Loucy (cell line): ENCODE measurements around the gene TMEM178B.
"Not testable (repeated sequence)": the region's sequence is repeated elsewhere in the genome, so short reads cannot be mapped to it uniquely, and the experiment has no call there.

Experiments used
- H2AFZ ChIP-seq: fragments of 200-600 bp; sonication (generic); 2 replicates; pipeline ENCODE4 v1.6.0; 2016; ENCODE audit warnings: antibody characterized with exemption, mild to moderate bottlenecking, low read length, moderate library complexity
- H3F3A ChIP-seq: fragments of 200-600 bp; 2 replicates; pipeline ENCODE4 v1.6.0; 2016; ENCODE audit warnings: antibody characterized with exemption, low read depth, mild to moderate bottlenecking
- H3K27me3 ChIP-seq: fragments of 200-600 bp; sonication (generic); 2 replicates; pipeline ENCODE4 v1.6.1; 2014; ENCODE audit warnings: low read length, mild to moderate bottlenecking; ENCODE audit not compliant: insufficient read depth, poor library complexity, severe bottlenecking
- H3K36me3 ChIP-seq: fragments of 200-600 bp; sonication (generic); 2 replicates; pipeline ENCODE4 v1.6.1; 2016; ENCODE audit warnings: low read length; ENCODE audit not compliant: insufficient read depth
- H3K4me1 ChIP-seq: fragments of 200-600 bp; sonication (generic); 2 replicates; pipeline ENCODE4 v1.5.1; 2014; ENCODE audit warnings: low read length, mild to moderate bottlenecking; ENCODE audit not compliant: insufficient read depth, poor library complexity, severe bottlenecking
- H3K4me2 ChIP-seq: fragments of 200-600 bp; sonication (generic); 2 replicates; pipeline ENCODE4 v1.6.0; 2014; ENCODE audit warnings: antibody characterized with exemption, low read length, low read depth, mild to moderate bottlenecking; ENCODE audit not compliant: poor library complexity, severe bottlenecking
- H3K4me3 ChIP-seq: fragments of 200-600 bp; sonication (generic); 2 replicates; pipeline ENCODE4 v1.5.1; 2014; ENCODE audit warnings: low read length, mild to moderate bottlenecking, mixed read lengths; ENCODE audit not compliant: poor library complexity, severe bottlenecking
- H3K79me2 ChIP-seq: fragments of 200-600 bp; sonication (generic); 2 replicates; pipeline ENCODE4 v1.6.1; 2014; ENCODE audit warnings: low read length; ENCODE audit not compliant: insufficient read depth
- H3K9ac ChIP-seq: fragments of 200-600 bp; sonication (generic); 2 replicates; pipeline ENCODE4 v1.6.0; 2014; ENCODE audit warnings: mild to moderate bottlenecking, low read depth, low read length, moderate library complexity; ENCODE audit not compliant: poor library complexity, severe bottlenecking
- H3K9me2 ChIP-seq: fragments of 200-600 bp; sonication (generic); replicated peaks from 2 replicates; pipeline ENCODE4 v1.6.1; 2016; ENCODE audit warnings: low read depth, low read length, mixed read lengths
- H3K9me3 ChIP-seq: fragments of 200-600 bp; sonication (generic); 2 replicates; pipeline ENCODE4 v1.6.1; 2014; ENCODE audit warnings: mild to moderate bottlenecking, antibody characterized with exemption, low read length, low read depth; ENCODE audit not compliant: insufficient read depth
- H4K20me1 ChIP-seq: fragments of 200-600 bp; sonication (generic); 2 replicates; pipeline ENCODE4 v1.6.0; 2014; ENCODE audit warnings: antibody characterized with exemption, low read length, mild to moderate bottlenecking; ENCODE audit not compliant: insufficient read depth, poor library complexity, severe bottlenecking
- EZH2phosphoT487 ChIP-seq: fragments of 200-600 bp; IDR thresholded peaks from 2 replicates; pipeline ENCODE4 v1.6.1; 2018; ENCODE audit warnings: antibody characterized with exemption, mild to moderate bottlenecking, moderate library complexity, borderline replicate concordance
- TF ChIP-seq, protein P1 (sequence below): fragments of 200-600 bp; sonication (generic); conservative IDR thresholded peaks from 2 replicates; pipeline ENCODE4 v1.5.1; 2014; ENCODE audit warnings: mild to moderate bottlenecking, antibody characterized with exemption, low read length

Gene TMEM178B

DNA sequence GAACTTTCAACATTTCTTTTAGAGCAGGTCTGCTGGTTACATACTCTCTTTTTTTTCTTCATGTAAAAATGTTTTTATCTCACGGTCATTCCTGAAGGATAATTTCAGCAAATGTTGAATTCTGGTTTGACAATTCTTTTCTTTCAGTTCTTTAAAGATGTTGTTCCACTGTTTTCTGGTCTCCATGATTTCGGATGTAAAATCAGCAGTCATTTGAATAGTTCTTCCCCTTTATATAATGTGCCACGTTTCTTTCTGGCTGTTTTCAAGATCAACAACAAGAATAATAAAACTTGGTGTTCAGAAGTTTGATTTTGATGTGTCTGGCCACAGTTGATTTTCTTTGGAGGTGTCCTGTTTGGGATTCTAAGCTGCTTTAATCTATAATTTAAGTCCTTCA, 45.1 kb upstream of the TMEM178B start:
- no peak overlapping the region for H3K9ac ChIP-seq
- TF ChIP-seq, protein P1, sequence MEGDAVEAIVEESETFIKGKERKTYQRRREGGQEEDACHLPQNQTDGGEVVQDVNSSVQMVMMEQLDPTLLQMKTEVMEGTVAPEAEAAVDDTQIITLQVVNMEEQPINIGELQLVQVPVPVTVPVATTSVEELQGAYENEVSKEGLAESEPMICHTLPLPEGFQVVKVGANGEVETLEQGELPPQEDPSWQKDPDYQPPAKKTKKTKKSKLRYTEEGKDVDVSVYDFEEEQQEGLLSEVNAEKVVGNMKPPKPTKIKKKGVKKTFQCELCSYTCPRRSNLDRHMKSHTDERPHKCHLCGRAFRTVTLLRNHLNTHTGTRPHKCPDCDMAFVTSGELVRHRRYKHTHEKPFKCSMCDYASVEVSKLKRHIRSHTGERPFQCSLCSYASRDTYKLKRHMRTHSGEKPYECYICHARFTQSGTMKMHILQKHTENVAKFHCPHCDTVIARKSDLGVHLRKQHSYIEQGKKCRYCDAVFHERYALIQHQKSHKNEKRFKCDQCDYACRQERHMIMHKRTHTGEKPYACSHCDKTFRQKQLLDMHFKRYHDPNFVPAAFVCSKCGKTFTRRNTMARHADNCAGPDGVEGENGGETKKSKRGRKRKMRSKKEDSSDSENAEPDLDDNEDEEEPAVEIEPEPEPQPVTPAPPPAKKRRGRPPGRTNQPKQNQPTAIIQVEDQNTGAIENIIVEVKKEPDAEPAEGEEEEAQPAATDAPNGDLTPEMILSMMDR: no peak
- no peak for TF ChIP-seq EZH2phosphoT487
- H3K79me2 ChIP-seq: no peaks in the 10 kb centered on the region
- 0 out of 2 replicates have a peak, but pooled peaks cover 4% of the 10 kb centered on the region for H3K9me2 ChIP-seq
- H4K20me1 ChIP-seq: no peaks in the 10 kb centered on the region
- no peaks in the 10 kb centered on the region for H3K9me3 ChIP-seq
- H3K4me3 ChIP-seq: no peak overlapping the region
- no peak overlapping the region for H3K4me2 ChIP-seq
- H3K27me3 ChIP-seq: no peaks in the 10 kb centered on the region
- H3F3A ChIP-seq: no peaks in the 10 kb centered on the region
- H3K36me3 ChIP-seq: no peaks in the 10 kb centered on the region
- H3K4me1 ChIP-seq: no peaks in the 10 kb centered on the region
- H2AFZ ChIP-seq: no peak overlapping the region

DNA sequence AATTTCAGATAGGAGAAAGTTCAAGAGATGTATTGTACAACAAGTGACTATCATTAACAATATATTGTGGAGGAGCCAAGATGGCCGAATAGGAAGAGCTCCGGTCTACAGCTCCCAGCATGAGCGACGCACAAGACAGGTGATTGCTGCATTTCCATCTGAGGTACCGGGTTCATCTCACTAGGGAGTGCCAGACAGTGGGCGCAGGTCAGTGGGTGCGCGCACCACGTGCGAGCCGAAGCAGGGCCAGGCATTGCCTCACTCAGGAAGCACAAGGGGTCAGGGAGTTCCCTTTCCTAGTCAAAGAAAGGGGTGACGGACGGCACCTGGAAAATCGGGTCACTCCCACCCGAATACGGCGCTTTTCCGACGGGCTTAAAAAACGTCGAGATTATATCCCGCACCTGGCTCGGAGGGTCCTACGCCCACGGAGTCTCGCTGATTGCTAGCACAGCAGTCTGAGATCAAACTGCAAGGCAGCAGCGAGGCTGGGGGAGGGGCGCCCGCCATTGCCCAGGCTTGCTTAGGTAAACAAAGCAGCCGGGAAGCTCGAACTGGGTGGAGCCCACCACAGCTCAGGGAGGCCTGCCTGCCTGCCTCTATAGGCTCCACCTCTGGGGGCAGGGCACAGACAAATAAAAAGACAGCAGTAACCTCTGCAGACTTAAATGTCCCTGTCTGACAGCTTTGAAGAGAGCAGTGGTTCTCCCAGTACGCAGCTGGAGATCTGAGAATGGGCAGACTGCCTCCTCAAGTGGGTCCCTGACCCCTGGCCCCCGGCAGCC, 41.1 kb upstream of the TMEM178B start:
- not testable (repeated sequence) for H3K36me3 ChIP-seq, H4K20me1 ChIP-seq, H2AFZ ChIP-seq, H3K9me3 ChIP-seq, H3K9me2 ChIP-seq, H3F3A ChIP-seq, H3K4me2 ChIP-seq, H3K9ac ChIP-seq, H3K79me2 ChIP-seq, H3K27me3 ChIP-seq, H3K4me3 ChIP-seq, H3K4me1 ChIP-seq

DNA sequence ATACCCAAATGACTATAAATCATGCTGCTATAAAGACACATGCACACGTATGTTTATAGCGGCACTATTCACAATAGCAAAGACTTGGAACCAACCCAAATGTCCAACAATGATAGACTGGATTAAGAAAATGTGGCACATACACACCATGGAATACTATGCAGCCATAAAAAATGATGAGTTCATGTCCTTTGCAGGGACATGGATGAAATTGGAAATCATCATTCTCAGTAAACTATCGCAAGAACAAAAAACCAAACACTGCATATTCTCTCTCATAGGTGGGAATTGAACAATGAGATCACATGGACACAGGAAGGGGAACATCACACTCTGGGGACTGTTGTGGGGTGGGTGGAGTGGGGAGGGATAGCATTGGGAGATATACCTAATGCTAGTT, 35.8 kb upstream of the TMEM178B start:
- H3K4me3 ChIP-seq, H3K27me3 ChIP-seq, H3K9me3 ChIP-seq, H3K79me2 ChIP-seq, H3K9me2 ChIP-seq, H3K36me3 ChIP-seq, H4K20me1 ChIP-seq, H3K4me2 ChIP-seq, H3K4me1 ChIP-seq, H2AFZ ChIP-seq, H3F3A ChIP-seq, H3K9ac ChIP-seq: not testable (repeated sequence)

DNA sequence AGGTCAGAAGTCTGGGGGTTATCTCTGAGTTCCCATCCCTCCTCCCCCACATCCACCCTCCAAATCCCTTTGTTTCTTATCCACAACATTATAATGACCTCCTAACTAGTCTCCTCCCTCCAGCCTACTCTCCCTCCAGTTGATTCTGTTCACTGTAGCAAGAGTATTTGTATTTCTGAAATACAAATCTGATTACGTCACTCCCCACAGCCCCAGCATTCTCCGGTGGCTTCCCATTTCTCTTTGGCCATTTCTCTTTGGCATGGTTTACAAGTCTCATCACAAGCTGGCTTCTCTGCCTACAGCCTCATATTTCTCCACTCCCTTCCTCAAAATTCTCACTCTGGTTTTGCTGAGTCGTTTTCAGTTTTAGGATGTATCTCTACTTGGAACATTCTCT, 34.5 kb upstream of the TMEM178B start:
- Histone ChIP-seq H3K4me2 (no peak overlapping the region), H2AFZ (no peak overlapping the region), H3K9ac (no peak overlapping the region), H3F3A (no peaks in the 10 kb centered on the region), H3K36me3 (no peaks in the 10 kb centered on the region), H3K4me1 (no peaks in the 10 kb centered on the region), H3K4me3 (no peak overlapping the region), H4K20me1 (no peaks in the 10 kb centered on the region), H3K27me3 (no peaks in the 10 kb centered on the region), H3K9me3 (no peaks in the 10 kb centered on the region), H3K9me2 (no peaks in the 10 kb centered on the region), H3K79me2 (no peaks in the 10 kb centered on the region)
- TF ChIP-seq EZH2phosphoT487: no peak
- TF ChIP-seq, protein P1: no peak
